ENCODE results near the gene FAP. TPM values are rescaled to one million over a fixed set of nuclear protein-coding genes. Genes with fewer than 3 reads are reported as not detected.

FAP gene
- total RNA-seq, 1 donor from 2014 or later: not detected

GRCh38 chr2:162149466-162149865 lies 93.8 kb downstream of the FAP start:
- DNase-seq (ENCODE audit: low spot score): no peak
- Histone ChIP-seq H3F3A (ENCODE audit: low read depth) (no peaks in the 10 kb centered on the region), H3K27ac (no peak overlapping the region), H3K9me3 (ENCODE audit: low read depth) (no peaks in the 10 kb centered on the region), H3K9ac (no peak overlapping the region), H3K36me3 (no peaks in the 10 kb centered on the region), H3K4me1 (no peaks in the 10 kb centered on the region), H3K4me2 (no peak overlapping the region), H3K27me3 (peaks cover 44% of the 10 kb centered on the region), H3K4me3 (no peak overlapping the region), H3K79me2 (ENCODE audit: low read depth) (no peaks in the 10 kb centered on the region), H4K20me1 (ENCODE audit: low read depth) (no peaks in the 10 kb centered on the region), H2AFZ (replicated peaks) (no peak overlapping the region)
- Mint-ChIP-seq H3K36me3 (no peaks in the 10 kb centered on the region), H3K4me3 (no peak overlapping the region), H3K4me1 (no peaks in the 10 kb centered on the region), H3K27ac (no peak overlapping the region), H3K9me3 (no peaks in the 10 kb centered on the region), H3K27me3 (ENCODE audit: insufficient read depth, low read depth) (no peaks in the 10 kb centered on the region)
- TF ChIP-seq EZH2phosphoT487 (IDR thresholded peaks at IDR 0.05) (no peak), CTCF (IDR thresholded peaks at IDR 0.05) (no peak), EZH2 (IDR thresholded peaks at IDR 0.05) (no peak)

DNA sequence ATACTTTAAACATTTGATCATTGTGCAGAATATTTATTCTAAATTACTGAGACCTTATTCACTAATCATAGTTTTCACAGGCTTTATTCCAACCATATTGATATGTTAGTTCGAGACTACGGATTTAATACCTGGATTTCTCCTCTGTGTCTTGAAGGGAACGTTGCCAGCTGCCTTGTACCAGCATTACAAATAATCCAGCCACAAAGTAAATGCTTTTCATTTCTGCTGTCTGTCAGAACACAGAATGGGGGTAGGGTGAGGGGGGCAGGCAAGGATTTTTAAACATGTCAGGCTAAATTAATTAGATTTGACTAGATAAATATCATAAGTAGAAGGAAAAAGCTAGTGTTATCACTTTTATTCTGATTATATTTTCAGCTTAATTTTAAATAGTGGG lies 94.3 kb downstream of the FAP start:
- no peak overlapping the region for H3K27ac Mint-ChIP-seq
- Histone ChIP-seq H3K36me3 (no peaks in the 10 kb centered on the region), H3K9ac (no peak overlapping the region), H4K20me1 (ENCODE audit: low read depth) (no peaks in the 10 kb centered on the region), H3K4me1 (no peaks in the 10 kb centered on the region), H3K27ac (no peak overlapping the region), H3K9me3 (ENCODE audit: low read depth) (no peaks in the 10 kb centered on the region), H2AFZ (replicated peaks) (no peak overlapping the region), H3K27me3 (peaks cover 41% of the 10 kb centered on the region), H3F3A (ENCODE audit: low read depth) (no peaks in the 10 kb centered on the region), H3K4me3 (no peak overlapping the region), H3K79me2 (ENCODE audit: low read depth) (no peaks in the 10 kb centered on the region), H3K4me2 (no peak overlapping the region)
- H3K9me3 Mint-ChIP-seq: no peaks in the 10 kb centered on the region
- no peak overlapping the region for H3K4me3 Mint-ChIP-seq
- no peak for TF ChIP-seq EZH2phosphoT487 (IDR thresholded peaks at IDR 0.05)
- no peaks in the 10 kb centered on the region for H3K36me3 Mint-ChIP-seq
- DNase-seq (ENCODE audit: low spot score): no peak
- no peaks in the 10 kb centered on the region for H3K4me1 Mint-ChIP-seq
- H3K27me3 Mint-ChIP-seq (ENCODE audit: insufficient read depth, low read depth): no peaks in the 10 kb centered on the region

DNA sequence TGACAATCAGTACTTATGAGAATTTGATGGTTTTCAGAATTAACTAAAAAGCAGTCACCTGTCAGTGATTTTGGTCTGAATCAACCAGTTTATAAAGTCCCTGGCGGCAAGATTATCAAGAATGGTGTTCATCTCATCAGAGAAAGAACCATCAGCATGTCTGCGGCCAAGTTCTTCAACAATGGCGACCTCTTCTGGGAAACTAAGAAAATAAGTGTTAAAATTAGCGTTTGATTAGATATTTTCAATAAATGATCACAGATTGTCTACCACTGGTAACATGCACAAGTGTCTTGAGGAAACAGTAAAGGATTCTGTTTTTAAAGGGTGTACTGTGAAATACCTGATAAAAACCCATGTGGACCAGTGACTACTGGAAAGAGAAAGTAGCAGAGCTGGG lies 99.3 kb downstream of the FAP start:
- Histone ChIP-seq H3F3A (ENCODE audit: low read depth) (no peaks in the 10 kb centered on the region), H3K27ac (no peak overlapping the region), H2AFZ (replicated peaks) (no peak overlapping the region), H4K20me1 (ENCODE audit: low read depth) (no peaks in the 10 kb centered on the region), H3K4me1 (no peaks in the 10 kb centered on the region), H3K36me3 (no peaks in the 10 kb centered on the region), H3K79me2 (ENCODE audit: low read depth) (no peaks in the 10 kb centered on the region), H3K9me3 (ENCODE audit: low read depth) (no peaks in the 10 kb centered on the region), H3K27me3 (peaks cover 3% of the 10 kb centered on the region), H3K4me3 (no peak overlapping the region), H3K4me2 (no peak overlapping the region), H3K9ac (no peak overlapping the region)
- no peak for DNase-seq (ENCODE audit: low spot score)
- Mint-ChIP-seq H3K9me3 (no peaks in the 10 kb centered on the region), H3K27me3 (ENCODE audit: insufficient read depth, low read depth) (no peaks in the 10 kb centered on the region), H3K4me1 (no peaks in the 10 kb centered on the region), H3K27ac (no peak overlapping the region), H3K4me3 (no peak overlapping the region), H3K36me3 (no peaks in the 10 kb centered on the region)
- TF ChIP-seq EZH2 (IDR thresholded peaks at IDR 0.05) (no peak), CTCF (IDR thresholded peaks at IDR 0.05) (peak; percentile 27)

DNA sequence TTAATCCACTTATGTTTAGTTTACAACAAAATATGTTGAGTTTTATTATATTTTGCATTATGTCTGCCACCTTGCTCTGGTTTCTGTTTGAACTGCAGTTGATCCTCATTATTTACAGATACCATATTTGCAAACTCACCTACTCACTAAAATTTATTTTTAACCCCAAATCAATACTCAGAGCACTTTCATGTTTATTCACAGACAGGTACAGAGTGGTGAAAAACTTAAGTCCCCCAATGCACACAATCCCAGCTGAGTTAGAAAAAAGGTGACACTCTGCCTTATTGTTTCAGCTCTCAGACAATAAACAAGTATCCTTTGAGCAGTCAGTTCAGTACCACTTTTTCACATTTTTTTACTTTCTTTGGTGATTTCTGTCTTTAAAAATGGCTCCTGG lies 104.9 kb downstream of the FAP start:
- no peaks in the 10 kb centered on the region for H3K9me3 ChIP-seq (ENCODE audit: low read depth)
- TF ChIP-seq EZH2 (IDR thresholded peaks at IDR 0.05) (no peak), EZH2phosphoT487 (IDR thresholded peaks at IDR 0.05) (no peak), CTCF (IDR thresholded peaks at IDR 0.05) (no peak)
- no peak overlapping the region for H2AFZ ChIP-seq (replicated peaks)
- no peaks in the 10 kb centered on the region for H3K27me3 ChIP-seq
- Mint-ChIP-seq H3K4me3 (no peak overlapping the region), H3K36me3 (no peaks in the 10 kb centered on the region), H3K27me3 (ENCODE audit: insufficient read depth, low read depth) (no peaks in the 10 kb centered on the region), H3K9me3 (no peaks in the 10 kb centered on the region), H3K4me1 (no peaks in the 10 kb centered on the region), H3K27ac (no peak overlapping the region)
- H3K79me2 ChIP-seq (ENCODE audit: low read depth): no peaks in the 10 kb centered on the region
- no peak overlapping the region for H3K4me3 ChIP-seq
- no peaks in the 10 kb centered on the region for H3F3A ChIP-seq (ENCODE audit: low read depth)
- H3K27ac ChIP-seq: no peak overlapping the region
- H3K4me2 ChIP-seq: no peak overlapping the region
- no peaks in the 10 kb centered on the region for H4K20me1 ChIP-seq (ENCODE audit: low read depth)
- no peaks in the 10 kb centered on the region for H3K36me3 ChIP-seq
- no peak for DNase-seq (ENCODE audit: low spot score)
- no peaks in the 10 kb centered on the region for H3K4me1 ChIP-seq
- H3K9ac ChIP-seq: no peak overlapping the region

Data from neural progenitor cell (in vitro differentiated cells).